ENCODE data around the gene CSPG5.

Gene CSPG5

GRCh38 chr3:47567149-47567548 is 11.5 kb downstream of the CSPG5 start:
- TF ChIP-seq CTCF (IDR thresholded peaks at IDR 0.05): no peak
- Histone ChIP-seq H3K27ac (no peak overlapping the region), H3K4me3 (no peak overlapping the region)
- no peak for DNase-seq (ENCODE audit: low spot score)

GRCh38 chr3:47566667-47567066 is 12.0 kb downstream of the CSPG5 start:
- Histone ChIP-seq H3K4me3 (no peak overlapping the region), H3K27ac (no peak overlapping the region)
- no peak for TF ChIP-seq CTCF (IDR thresholded peaks at IDR 0.05)
- DNase-seq (ENCODE audit: low spot score): no peak

- no peak for TF ChIP-seq CTCF (IDR thresholded peaks at IDR 0.05)
- no peak overlapping the region for H3K4me3 ChIP-seq
- H3K27ac ChIP-seq: no peak overlapping the region
- no peak for DNase-seq (ENCODE audit: low spot score)
These were observed 12.7 kb downstream of the CSPG5 start for GRCh38 chr3:47565734-47566550.

GRCh38 chr3:47556351-47556750 is 22.3 kb downstream of the CSPG5 start:
- DNase-seq (ENCODE audit: low spot score): no peak
- no peak overlapping the region for H3K27ac ChIP-seq
- H3K4me3 ChIP-seq: no peak overlapping the region
- no peak for TF ChIP-seq CTCF (IDR thresholded peaks at IDR 0.05)

- Histone ChIP-seq H3K4me3 (no peak overlapping the region), H3K27ac (no peak overlapping the region)
- no peak for TF ChIP-seq CTCF (IDR thresholded peaks at IDR 0.05)
- DNase-seq (ENCODE audit: low spot score): no peak
These were observed 24.3 kb downstream of the CSPG5 start for GRCh38 chr3:47554335-47554734.

GRCh38 chr3:47553407-47553806 is 25.3 kb downstream of the CSPG5 start:
- Histone ChIP-seq H3K27ac (no peak overlapping the region), H3K4me3 (no peak overlapping the region)
- TF ChIP-seq CTCF (IDR thresholded peaks at IDR 0.05): no peak
- no peak for DNase-seq (ENCODE audit: low spot score)

- H3K4me3 ChIP-seq: peak overlapping the region; percentile 14
- peak overlapping the region; percentile 3 to 49 for H3K27ac ChIP-seq
- no peak for TF ChIP-seq CTCF (IDR thresholded peaks at IDR 0.05)
- DNase-seq (ENCODE audit: low spot score): no peak
These were observed 36.0 kb downstream of the CSPG5 start for GRCh38 chr3:47542471-47543173.
